Lung (tissue), 12 donors: ENCODE results near the gene ATP2B2. TPM values are rescaled to one million over a fixed set of nuclear protein-coding genes. Genes with fewer than 3 reads are reported as not detected.

Experiments used
- ATAC-seq: fragments of 200-7000 bp; cut with Tn5 transposase; one replicate; pipeline ENCODE4 v1.9.1; 2020; ENCODE audit warnings: moderate number of reproducible peaks; ENCODE audit not compliant: insufficient read depth, low FRiP score
- DNase-seq, 3 donors: peaks; one replicate each; pipeline ENCODE4 v3.0.0-alpha.2; 2013 to 2017
- H3K27ac ChIP-seq, 2 donors: one replicate each; pipeline ENCODE4 v1.5.1; 2013; ENCODE audit warnings: mild to moderate bottlenecking in 2 of 2, moderate library complexity in 2 of 2, control low read depth in 1 of 2, inconsistent platforms in 1 of 2, low read depth in 1 of 2, low read length in 1 of 2
- H3K27me3 ChIP-seq, 3 donors: one replicate each; pipeline ENCODE4 v1.5.1; 2013; ENCODE audit warnings: low read length in 2 of 3; ENCODE audit not compliant: control insufficient read depth in 3 of 3, insufficient read depth in 3 of 3
- H3K36me3 ChIP-seq, 4 donors: one replicate each; pipeline ENCODE4 v1.5.1; 2013; ENCODE audit warnings: low read length in 4 of 4, mild to moderate bottlenecking in 1 of 4, moderate library complexity in 1 of 4; ENCODE audit not compliant: control insufficient read depth in 4 of 4, insufficient read depth in 4 of 4
- H3K4me1 ChIP-seq, 5 donors: one replicate each; pipeline ENCODE4 v1.5.1; 2013; ENCODE audit warnings: low read length in 5 of 5, mild to moderate bottlenecking in 2 of 5, moderate library complexity in 1 of 5; ENCODE audit not compliant: control insufficient read depth in 5 of 5, insufficient read depth in 5 of 5
- H3K4me3 ChIP-seq: one replicate; pipeline ENCODE4 v1.5.1; 2013; ENCODE audit warnings: mild to moderate bottlenecking, control low read depth, moderate library complexity
- H3K9ac ChIP-seq, 2 donors: one replicate each; pipeline ENCODE4 v1.5.1; 2013; ENCODE audit warnings: low read length in 2 of 2, control low read depth in 1 of 2; ENCODE audit not compliant: insufficient read depth in 1 of 2
- H3K9me3 ChIP-seq, 4 donors: one replicate each; pipeline ENCODE4 v1.5.1; 2013; ENCODE audit warnings: low read length in 3 of 4, mild to moderate bottlenecking in 1 of 4, moderate library complexity in 1 of 4; ENCODE audit not compliant: control insufficient read depth in 4 of 4, insufficient read depth in 3 of 4
- WGBS, 2 donors: extraction: QIAGEN DNeasy Blood & Tissue Kit; methylation state at CpG; one replicate each; pipeline ENCODE4 v1.1.7; 2013; 5-methylcytosine and 5-hydroxymethylcytosine counted together
- polyA plus RNA-seq, 2 donors: library from polyadenylated mRNA; stranded (reverse); fragments of 200-250 nt; gene quantifications; one replicate each; pipeline ENCODE4 v1.2.1, GENCODE V29; 2013
- total RNA-seq, 2 donors: library from RNA; depleted of rRNA in 1 of 2; stranded (reverse); fragments of >200 nt in 1 of 2; gene quantifications; one replicate each; pipeline ENCODE4 v1.2.1, GENCODE V29; 2014 to 2021
- TF ChIP-seq, protein P1 (sequence below): IDR thresholded peaks from 2 replicates; pipeline ENCODE4 v1.5.1; 2012; ENCODE audit warnings: mild to moderate bottlenecking; ENCODE audit errors: control extremely low read depth, extremely low read depth
- donor health status: control.
- donor health status: control.
- donor health status: Bipolar disorder and iron deficiency.
- donor health status: healthy.
- donor health status: DM: yes; HTN: yes; CAD: no.

ATP2B2 gene
- total and polyA plus RNA-seq, 4 donors = 0.06 TPM; not detected in 3

DNA sequence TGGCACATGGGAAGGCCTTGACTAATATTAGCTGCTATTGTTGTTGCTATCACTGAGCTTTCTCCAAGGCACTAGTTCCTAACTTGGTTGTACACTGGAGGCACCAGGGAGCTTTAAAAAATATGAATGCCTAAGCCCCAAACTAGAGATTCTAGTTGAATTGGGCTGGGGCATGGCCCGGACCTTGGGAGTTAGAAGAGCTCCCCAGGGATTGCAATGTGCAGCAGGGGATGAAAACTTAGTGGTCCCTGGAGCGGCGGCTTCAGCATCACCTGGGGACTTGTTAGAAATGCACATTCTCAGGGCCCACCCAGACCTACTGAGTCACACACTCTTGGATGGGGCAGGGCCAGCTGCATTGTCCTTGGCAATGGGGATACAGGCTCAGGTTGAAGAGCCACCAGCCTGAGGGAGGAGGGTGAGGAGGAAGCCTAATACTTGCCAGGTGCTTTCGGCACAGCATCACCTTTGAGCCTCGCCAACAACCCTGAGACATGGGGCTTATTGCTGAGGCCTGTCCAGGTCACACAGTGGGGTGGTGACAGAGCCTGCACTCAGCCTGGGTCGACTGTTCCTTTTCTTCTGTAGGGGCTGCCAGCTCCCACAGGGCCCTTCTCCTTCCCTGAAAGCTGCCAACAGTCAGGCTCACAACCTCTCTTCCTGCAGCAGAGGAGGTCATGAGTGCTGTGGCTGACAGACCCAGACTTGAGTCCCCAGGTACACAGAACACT lies 84.5 kb downstream of the ATP2B2 start:
- no peak for DNase-seq
- TF ChIP-seq, protein P1, sequence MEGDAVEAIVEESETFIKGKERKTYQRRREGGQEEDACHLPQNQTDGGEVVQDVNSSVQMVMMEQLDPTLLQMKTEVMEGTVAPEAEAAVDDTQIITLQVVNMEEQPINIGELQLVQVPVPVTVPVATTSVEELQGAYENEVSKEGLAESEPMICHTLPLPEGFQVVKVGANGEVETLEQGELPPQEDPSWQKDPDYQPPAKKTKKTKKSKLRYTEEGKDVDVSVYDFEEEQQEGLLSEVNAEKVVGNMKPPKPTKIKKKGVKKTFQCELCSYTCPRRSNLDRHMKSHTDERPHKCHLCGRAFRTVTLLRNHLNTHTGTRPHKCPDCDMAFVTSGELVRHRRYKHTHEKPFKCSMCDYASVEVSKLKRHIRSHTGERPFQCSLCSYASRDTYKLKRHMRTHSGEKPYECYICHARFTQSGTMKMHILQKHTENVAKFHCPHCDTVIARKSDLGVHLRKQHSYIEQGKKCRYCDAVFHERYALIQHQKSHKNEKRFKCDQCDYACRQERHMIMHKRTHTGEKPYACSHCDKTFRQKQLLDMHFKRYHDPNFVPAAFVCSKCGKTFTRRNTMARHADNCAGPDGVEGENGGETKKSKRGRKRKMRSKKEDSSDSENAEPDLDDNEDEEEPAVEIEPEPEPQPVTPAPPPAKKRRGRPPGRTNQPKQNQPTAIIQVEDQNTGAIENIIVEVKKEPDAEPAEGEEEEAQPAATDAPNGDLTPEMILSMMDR = no peak
- 79 to 89% methylated on average over 6 of the region's 6 CpGs for WGBS, 2 donors
- Histone ChIP-seq H3K4me3 (no peak overlapping the region), H3K9ac (no peak overlapping the region), H3K27me3 (peaks cover 0 to 5% (median 0%) of the 10 kb centered on the region in 3 donors), H3K4me1 (no peaks in the 10 kb centered on the region), H3K36me3 (no peaks in the 10 kb centered on the region), H3K27ac (no peak overlapping the region), H3K9me3 (no peaks in the 10 kb centered on the region)
- no peak for ATAC-seq

DNA sequence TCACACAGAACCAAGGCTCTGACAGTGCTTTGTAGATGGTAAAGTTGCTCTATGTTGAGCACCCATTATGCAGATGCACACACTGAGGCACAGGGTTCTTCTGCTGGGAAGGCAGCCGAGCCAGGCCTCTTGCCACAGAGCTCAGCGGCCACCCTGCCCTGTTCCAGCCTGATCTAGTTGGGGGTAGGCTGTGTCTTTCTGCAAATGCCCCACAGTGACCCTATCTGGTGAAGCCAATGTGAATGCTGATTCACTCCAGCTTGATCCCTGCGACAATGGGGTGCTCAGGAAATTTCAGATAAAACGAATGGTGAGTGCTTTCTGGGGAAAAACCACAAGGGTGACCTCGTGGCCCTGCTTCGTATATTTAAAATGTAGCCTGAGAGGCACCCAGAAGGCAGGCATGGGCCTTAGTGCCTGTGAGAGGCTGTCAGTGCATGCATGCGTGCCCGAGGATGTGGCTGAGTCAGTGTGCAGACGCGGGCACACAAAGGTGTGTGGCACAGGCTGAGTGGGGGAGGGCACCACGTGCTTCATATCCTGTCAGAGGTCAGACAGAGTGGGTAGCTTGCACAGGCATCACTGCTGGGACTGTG lies 85.7 kb downstream of the ATP2B2 start:
- H3K36me3 ChIP-seq = no peaks in the 10 kb centered on the region
- no peaks in the 10 kb centered on the region for H3K4me1 ChIP-seq
- H3K27ac ChIP-seq = no peak overlapping the region
- no peaks in the 10 kb centered on the region for H3K9me3 ChIP-seq
- TF ChIP-seq, protein P1 = no peak
- ATAC-seq = no peak
- peaks cover 0 to 5% (median 0%) of the 10 kb centered on the region in 3 donors for H3K27me3 ChIP-seq
- DNase-seq = no peak
- WGBS, 2 donors = 63 to 66% methylated on average over 11 of the region's 11 CpGs
- no peak overlapping the region for H3K9ac ChIP-seq
- no peak overlapping the region for H3K4me3 ChIP-seq

GRCh38 chr3:10417847-10418246 lies 87.5 kb downstream of the ATP2B2 start:
- Histone ChIP-seq H3K4me1 (no peaks in the 10 kb centered on the region), H3K4me3 (no peak overlapping the region), H3K9me3 (no peaks in the 10 kb centered on the region), H3K9ac (no peak overlapping the region), H3K36me3 (no peaks in the 10 kb centered on the region), H3K27me3 (peaks cover 0 to 5% (median 0%) of the 10 kb centered on the region in 3 donors), H3K27ac (no peak overlapping the region)
- ATAC-seq = no peak
- TF ChIP-seq, protein P1 = no peak
- 90 to 91% methylated on average over 2 of the region's 2 CpGs for WGBS, 2 donors
- DNase-seq = peak in 2 of 3 donors; percentile 3 to 5
